GM15510 (cell line): Measurements from ENCODE around the gene MOSMO.

Source experiments
- POLR2A ChIP-seq: IDR thresholded peaks from 3 replicates; pipeline ENCODE4 v1.6.1; 2011; ENCODE audit warnings: borderline replicate concordance; ENCODE audit not compliant: insufficient read length; ENCODE audit errors: extremely low read depth

The MOSMO gene

GRCh38 chr16:21991621-21992020 lies 16.3 kb upstream of the MOSMO start:
- TF ChIP-seq POLR2A, result no peak

DNA sequence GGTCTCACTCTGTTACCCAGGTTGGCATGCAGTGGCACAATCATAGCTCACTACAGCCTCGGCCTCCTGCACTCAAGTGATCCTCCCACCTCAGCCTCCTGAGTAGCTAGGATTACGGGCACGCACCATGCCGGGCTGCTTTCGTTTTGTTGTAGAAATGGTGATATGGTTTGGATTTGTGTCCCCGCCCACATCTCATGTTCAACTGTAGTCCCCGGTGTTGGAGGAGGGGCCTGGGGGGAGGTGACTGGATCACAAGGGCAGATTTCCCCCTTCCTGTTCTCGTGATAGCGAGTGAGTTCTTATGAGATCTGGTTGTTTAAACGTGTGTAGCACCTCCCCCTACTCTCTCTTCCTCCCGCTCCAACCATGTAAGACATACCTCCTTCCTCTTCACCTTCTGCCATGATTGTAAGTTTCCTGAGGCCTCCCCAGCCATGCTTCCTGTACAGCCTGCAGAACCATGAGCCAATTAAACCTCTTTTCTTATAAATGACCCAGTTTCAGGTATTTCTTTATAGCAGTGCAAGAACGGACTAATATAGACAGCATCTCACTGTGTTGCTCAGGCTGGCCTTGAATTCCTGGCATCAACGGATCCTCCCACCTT lies 12.9 kb upstream of the MOSMO start:
- no peak for TF ChIP-seq POLR2A

GRCh38 chr16:21996923-21997696 lies 10.8 kb upstream of the MOSMO start:
- TF ChIP-seq POLR2A, result no peak

- no peak for TF ChIP-seq POLR2A
Observed at GRCh38 chr16:21997697-21998480, 10.0 kb upstream of the MOSMO start.

DNA sequence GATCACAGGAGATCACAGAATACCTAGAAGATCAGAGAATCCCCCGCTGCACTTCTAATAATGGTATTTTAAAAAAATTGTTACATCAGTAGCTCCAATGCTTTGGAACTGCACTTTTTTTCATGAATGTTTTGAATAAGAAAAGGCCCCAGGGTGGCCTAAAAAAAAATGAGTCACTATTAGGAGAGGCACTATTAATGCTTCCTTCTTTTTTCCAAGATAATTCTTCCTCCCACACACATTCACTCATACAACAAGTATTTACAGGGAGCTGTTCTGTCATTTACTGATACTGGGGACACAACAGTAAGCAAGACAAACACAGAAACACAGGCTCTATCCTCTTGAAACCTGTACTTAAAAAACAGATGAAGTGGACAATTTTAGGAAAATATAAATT lies 6.3 kb upstream of the MOSMO start:
- TF ChIP-seq POLR2A, result no peak

DNA sequence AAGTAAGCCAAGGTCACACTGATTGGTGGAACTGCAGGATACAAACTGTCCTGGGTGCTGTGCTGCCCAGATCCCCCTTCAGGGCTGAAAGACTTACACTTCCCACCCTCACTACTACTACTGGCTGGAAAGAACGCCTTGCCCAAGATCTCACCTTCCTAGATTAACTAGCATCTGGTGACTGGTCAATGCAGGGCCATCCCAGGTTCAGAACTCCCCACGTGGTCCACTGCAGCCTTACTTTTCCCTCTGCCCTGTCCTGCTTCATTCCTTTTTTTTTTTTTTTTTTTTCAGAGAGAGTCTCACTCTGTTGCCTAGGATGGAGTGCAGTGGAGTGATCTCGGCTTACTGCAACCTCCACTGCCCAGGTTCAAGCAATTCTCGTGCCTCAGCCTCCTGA lies 4.7 kb upstream of the MOSMO start:
- no peak for TF ChIP-seq POLR2A

DNA sequence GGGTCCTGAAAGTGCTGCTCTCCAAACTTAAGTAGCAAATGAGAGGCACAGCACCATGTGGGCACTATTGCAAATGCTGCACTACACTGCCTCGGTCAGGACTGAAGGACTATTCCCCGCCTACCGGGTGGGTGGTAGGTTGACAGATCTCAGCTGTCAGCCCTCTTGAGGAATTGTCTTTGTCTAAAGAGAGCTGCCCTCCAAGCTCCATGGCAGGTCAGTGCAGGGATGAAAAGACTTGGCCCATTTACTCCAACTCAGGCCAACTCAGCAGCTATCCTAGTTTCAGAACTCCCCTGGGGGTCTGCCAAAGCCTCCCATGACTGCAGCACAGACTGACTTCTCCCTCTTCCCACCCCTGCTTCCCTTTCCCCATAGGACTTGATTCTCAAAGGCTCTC lies 3.6 kb upstream of the MOSMO start:
- TF ChIP-seq POLR2A, result no peak

DNA sequence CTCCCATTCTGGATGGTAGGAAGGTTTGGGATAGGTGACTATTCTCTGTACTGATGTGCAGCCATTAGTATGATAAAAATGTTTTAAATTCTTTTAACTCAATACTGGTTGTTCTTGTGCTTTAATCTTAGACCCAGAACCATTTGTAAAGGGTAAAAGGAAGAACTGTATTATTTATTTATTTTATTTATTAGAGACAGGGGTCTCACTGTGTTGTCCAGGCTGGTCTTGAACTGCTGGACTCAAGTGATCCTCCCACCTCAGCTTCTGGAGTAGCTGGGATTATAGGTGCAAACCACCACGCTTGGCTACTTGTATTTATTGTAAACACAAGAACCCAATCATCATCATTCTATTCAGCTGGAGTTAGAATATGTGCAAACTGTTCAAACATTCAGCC lies 2.2 kb upstream of the MOSMO start:
- TF ChIP-seq POLR2A, result no peak

GRCh38 chr16:22006636-22007035 lies 1.3 kb upstream of the MOSMO start:
- TF ChIP-seq POLR2A, result no peak

- TF ChIP-seq POLR2A, result no peak
Observed at GRCh38 chr16:22007159-22007508, 777 bp upstream of the MOSMO start.

GRCh38 chr16:22008215-22009059 lies 526 bp downstream of the MOSMO start:
- TF ChIP-seq POLR2A, result no peak

GRCh38 chr16:22010902-22011301 lies 3.0 kb downstream of the MOSMO start:
- TF ChIP-seq POLR2A, result no peak

DNA sequence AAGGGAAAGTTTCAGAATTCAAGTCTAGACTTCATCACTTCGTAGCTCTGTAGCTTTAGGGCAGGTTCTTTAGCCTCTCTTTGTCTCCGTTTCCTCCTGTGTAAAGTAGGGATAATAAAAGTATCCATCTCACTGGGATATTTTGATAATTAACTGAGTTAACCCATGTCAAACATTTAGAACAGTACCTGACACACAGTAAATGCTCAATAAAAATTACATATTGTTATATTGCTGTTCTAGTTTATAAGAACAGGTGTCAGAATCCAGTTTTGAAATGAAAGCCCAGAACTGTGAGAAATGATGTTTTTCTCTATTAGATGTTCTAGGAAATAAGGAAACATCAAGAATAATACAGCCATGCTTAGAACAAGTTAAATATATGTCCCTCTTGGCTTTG lies 4.3 kb downstream of the MOSMO start:
- no peak for TF ChIP-seq POLR2A

GRCh38 chr16:22013486-22013885 lies 5.6 kb downstream of the MOSMO start:
- TF ChIP-seq POLR2A, result no peak

GRCh38 chr16:22014271-22014873 lies 6.5 kb downstream of the MOSMO start:
- no peak for TF ChIP-seq POLR2A

GRCh38 chr16:22016927-22017326 lies 9.0 kb downstream of the MOSMO start:
- TF ChIP-seq POLR2A, result no peak
